GM18505 (cell line): ENCODE data around the gene TELO2.

Experiments
- ATAC-seq: cut with Tn5 transposase; IDR thresholded peaks from one replicate; pipeline ENCODE4 v1.9.1; 2021; ENCODE audit not compliant: unreplicated experiment
- POLR2A ChIP-seq: IDR thresholded peaks from 4 replicates; pipeline ENCODE4 v1.6.1; 2011; ENCODE audit warnings: borderline replicate concordance; ENCODE audit not compliant: insufficient read depth, insufficient read length; ENCODE audit errors: extremely low read depth

Gene TELO2

DNA sequence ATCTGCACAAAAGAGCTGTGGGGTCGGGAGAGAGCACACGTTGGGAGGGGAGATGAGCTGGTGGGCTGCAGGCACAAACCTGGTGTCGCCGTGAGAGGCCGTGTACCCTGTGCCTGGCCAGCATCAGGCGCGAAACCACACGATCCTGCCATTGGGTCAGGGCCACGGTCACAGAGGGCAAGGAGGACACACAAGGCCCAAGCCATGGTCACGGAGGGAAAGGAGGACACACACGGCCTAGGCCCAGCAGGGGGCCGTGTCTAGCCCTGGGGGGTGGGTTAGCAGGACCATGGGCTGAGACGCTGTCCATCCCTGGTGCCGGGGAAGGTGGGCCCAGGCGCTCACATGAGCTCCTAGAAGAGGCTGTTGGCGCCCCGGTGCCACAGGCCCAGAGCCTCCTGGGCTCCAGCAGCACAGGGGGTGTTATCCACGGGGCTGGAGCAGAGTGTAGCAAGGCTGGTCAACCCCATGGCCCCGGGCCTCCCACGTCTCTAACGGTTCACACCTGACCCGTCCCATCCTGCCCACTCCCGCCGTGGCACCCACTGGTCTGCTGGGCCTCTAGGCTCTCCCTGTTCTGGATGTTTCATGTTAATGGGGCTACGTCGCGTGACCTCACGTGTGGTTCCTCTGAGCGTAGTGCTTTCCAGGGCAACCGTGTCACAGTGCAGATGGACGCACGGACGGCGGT lies 41.3 kb upstream of the TELO2 start:
- ATAC-seq = no peak
- no peak for TF ChIP-seq POLR2A

DNA sequence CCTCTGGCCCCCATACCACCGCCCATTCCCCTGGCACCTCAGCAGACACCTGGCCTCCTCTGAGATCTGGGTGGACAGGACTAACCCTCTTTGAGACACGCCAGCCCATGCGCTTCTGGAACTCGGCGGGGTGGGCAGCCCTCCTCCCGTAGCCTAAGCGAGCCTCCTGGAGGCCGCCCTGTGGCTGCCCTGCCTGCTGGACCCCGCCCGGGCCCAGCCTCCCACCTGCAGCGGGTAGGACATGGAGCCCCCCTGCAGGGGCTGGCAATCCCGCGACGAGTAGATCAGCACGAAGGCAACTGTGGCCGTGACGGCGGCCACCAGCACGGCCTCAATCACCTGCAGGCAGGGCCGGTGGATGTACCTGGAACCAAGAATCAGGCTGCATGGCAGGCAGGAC lies 40.6 kb upstream of the TELO2 start:
- ATAC-seq = no peak
- no peak for TF ChIP-seq POLR2A

DNA sequence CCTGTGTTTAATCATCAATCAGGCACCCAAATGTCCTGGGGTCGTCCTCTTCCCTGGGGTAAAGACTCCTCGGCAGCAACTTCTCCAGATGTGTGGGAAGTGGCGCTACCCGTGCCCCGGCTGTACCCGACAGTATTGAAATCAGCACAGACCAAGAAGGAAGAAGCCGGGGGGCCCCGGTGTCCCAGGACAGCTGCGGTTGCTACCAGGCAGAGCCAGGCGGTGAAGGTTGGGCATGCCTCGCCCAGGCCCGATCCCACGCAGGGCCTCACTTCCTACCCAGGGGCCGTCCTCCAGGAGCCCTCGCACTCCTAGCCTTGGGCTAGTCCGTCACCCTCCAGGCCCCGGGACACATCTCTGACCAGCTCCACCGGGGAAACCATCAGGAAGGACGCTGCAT lies 39.8 kb upstream of the TELO2 start:
- ATAC-seq = no peak
- no peak for TF ChIP-seq POLR2A

DNA sequence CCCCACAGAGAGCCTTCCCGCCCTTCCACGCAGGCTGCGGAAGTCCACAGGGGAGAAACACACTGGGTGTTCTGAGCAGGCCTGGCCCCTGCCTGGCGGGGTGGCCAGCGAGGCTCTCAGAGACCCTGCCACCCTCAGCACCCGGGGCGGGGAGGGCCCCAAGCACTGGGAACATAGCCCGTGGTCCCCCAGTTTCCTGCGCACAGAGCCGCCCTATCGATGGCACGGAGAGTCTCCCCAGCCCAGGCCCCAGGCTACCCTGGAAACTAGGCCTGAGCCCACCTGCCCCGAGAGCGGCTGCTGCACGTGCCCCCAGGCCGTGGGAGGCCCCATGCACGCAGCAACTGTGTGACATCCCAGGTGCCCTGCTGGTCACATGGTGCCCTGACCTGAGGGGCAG lies 38.6 kb upstream of the TELO2 start:
- ATAC-seq = no peak
- TF ChIP-seq POLR2A = no peak

DNA sequence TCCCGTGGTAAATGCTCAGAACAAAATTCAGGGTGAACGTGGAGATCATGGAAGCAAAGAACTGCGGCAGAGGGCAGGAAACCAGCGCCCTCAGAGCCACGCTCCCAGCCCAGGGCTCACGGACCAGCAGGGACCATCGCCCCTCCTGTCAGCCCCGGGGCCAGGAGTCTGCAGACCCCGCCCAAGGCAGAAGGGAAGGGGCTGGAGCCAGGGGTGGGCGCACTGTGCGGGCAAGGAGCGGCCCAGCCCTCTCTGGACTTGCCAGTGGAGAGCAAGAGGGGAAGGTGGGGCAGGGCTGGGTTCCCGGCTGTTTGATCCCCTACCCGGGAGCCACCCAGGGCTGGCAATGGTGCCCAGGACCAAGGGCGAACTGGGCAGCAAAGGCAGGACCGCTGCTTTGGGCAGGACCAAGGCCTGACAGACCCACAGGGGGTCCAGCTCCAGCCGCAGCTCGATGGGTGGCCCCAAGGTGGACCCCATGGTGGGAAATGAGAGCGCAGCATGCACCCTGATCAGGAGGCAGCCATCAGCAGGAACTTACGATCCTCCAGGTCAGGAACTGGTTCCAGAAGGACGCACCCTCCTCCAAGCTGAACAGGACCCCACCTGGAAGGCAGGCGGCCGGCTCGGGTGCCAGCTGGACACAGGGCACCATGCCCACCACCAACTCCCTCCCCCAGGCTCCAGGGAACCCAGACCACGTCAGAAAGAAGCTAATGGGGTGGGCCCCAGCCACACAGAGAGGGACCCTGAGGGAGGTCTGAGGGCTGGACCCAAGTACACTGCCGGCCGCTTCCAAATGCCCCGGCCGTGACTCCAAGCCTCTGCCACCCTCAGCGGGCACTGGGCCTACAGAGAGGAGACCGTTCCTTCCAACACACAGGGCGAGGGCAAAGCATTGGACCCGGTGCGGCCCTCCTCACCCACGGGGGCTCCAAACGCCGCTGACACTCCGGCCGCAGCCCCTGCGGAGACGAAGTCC lies 37.7 kb upstream of the TELO2 start:
- no peak for ATAC-seq
- TF ChIP-seq POLR2A = no peak

DNA sequence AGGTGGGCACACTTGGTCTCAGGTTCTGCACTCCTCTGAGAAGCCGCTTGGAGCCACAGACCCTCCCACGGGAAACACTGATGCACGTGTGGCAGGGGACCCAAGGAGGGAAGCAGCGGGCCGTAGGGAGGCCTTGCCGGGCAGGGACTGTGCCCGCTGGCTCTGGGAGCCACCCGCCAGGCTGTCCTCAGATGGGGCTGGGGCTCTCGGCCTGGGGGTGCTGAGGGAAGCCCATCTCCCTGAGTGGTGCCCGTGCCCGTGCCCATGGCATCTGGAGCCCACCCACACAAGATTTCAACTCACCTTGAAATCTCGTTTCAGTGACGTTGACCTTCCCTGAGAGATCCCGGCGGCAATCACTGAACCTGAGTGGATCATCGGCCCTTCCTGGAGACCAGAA lies 36.2 kb upstream of the TELO2 start:
- no peak for TF ChIP-seq POLR2A
- ATAC-seq = no peak

DNA sequence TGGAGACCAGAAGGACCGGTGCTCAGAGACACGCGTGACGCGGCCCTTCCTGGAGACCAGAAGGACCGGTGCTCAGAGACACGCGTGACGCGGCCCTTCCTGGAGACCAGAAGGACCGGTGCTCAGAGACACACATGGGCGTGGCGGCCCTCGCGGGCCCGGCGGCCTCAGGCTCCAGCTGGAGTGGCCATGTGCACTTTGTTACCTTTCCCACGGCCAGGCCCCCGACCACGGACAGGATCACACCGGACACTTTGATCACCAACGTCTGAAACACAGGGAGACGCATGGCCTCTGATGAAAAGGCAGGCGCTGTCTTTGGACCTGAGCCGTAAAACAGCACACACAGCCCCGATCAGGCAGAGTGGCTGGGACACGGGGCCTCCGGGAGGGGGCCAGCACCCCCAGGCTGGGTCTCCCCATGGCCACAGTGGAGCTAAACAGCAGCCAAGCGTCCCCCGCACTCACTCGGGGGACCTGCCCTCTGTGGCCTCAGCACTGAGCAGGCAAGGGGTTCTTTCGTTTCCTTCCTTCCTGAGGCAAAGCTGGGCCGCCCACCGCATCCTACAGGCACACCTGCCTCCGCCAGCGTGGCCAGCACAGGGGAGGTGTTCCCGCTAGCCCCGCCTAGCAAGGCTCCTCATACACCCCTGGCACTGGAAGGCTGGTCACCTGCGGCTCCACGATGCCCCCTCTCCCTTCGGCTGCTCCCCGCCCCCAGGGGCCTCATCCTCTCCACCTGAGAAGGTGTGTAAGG lies 35.5 kb upstream of the TELO2 start:
- ATAC-seq = no peak
- TF ChIP-seq POLR2A = no peak

DNA sequence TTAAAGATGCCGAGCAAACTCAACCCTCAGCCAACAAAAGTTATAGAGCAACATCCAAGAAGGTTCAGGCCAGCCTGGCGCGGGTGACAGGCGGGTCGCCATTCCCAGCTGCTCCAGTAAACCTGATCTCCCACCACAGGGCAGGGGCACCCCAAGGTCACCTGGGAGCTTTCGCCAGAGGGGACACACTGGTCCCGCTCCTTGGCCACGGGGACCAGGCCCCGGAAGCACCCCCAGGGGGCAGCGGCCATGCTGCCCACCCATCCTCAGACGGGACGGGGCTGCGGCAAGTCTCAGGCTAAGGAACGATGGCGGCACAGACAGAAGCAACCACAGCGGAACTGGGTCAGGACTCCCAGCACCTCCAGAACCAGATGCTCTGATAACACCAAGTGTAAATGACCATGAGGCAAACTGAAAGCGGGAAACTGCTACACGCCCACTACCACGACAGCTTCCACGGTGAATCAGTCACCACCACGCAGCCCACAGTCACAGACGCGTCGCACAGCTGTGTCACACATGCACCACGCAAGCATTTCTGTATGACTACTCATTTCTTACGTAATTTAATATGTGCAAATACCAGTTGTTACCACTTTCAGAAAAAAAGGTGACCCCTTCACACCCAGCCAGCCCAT lies 34.7 kb upstream of the TELO2 start:
- no peak for ATAC-seq
- TF ChIP-seq POLR2A = no peak

DNA sequence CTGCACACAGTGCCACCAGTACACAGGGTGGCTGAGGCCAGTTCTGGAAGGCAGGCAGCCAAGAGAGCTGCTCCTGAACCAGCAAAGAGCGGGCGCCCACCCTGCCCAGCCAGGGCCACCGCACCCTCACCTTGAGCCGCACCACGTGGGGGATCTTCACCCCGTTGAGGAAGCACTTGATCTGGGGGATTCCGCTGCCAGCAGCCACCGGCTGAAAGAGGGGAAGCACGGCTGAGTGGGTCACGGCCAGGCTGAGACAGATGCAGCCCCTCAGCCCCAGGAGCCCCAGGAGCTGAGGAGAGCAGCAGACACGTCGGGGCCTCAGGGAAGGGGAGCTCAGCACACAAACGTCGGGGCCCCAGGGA lies 34.2 kb upstream of the TELO2 start:
- ATAC-seq = no peak
- no peak for TF ChIP-seq POLR2A

DNA sequence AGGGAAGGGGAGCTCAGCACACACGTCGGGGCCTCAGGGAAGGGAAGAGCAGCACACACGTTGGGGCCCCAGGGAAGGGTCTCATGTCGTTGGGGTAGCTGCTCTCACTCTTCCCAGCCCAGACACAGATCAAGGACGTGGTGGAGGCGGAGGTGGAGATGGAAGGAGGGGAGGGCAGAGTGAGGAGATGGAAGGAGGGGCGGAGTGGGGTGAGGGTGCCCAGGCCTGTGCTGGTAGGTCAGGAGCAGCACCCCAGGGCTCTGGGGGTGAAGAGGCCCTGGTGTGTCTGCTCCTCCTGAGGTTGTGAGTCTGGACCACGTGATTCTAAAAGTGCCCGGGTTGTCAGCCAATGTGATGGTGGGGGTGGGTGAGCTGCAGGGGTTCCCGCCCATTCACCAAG lies 33.2 kb upstream of the TELO2 start:
- no peak for ATAC-seq
- no peak for TF ChIP-seq POLR2A

DNA sequence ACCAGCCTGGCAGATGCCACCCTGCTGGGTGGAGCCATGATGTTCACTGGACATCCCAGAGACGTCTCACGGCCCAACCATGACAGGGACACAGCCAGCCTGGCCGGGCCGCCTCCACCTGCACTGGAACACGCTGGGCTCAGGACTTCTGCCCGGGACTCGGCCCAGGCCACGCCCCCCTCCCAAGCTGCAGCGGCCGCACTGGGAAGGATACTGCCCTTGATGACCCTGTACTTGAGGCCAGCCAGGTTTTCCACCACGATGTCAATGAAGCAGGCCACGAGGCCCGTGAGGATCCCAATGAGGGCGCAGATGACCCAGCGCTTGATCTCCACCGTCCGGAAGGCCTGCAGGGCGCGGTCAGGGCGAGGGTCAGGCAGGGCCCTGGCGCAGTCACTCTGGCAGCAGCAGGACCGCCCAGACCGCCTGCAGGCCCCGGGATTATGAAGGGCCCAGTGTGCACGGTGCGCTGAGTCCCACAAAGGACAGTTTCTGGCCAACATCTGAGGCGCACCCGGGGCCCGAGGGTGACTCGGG lies 32.5 kb upstream of the TELO2 start:
- ATAC-seq = no peak
- no peak for TF ChIP-seq POLR2A

DNA sequence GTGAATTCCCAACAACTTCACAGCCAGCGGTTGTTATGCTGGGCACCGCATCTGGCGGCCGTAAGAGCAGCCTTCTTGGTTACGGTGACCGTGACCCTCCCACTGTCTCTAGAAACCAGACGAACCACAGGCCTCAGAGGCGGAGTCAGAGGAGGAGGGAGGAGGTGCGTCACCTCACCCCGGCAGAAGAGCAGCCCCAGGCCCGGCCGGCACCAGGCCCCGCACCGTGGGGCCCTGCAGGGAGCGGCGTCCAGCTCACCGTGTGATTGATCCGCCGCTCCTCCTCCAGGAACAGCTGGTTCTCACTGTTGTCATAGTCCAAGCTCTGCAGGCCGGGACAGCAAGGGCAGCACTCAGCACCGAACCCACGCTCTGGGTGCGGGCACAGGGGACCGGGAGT lies 32.0 kb upstream of the TELO2 start:
- no peak for ATAC-seq
- no peak for TF ChIP-seq POLR2A
